IMR-90 (cell line): ENCODE results near the gene RIMS1. TPM values are rescaled to one million over a fixed set of nuclear protein-coding genes. Genes with fewer than 3 reads are reported as not detected.

Experiments used
- ATAC-seq: fragments of 200-7000 bp; cut with Tn5 transposase; 2 replicates; pipeline ENCODE4 v1.9.1; 2020; ENCODE audit warnings: low read depth, mild to moderate bottlenecking, moderate library complexity
- BruUV-seq: library from RNA; stranded (reverse); fragments of 400-500 nt; replicated peaks from 2 replicates; lab custom pipeline; 2021; lab: Mats Ljungman, UMichigan
- CTCF ChIA-PET: fragments of 300-600 bp; formaldehyde crosslinking; extraction: SDS; loops from one replicate; lab custom pipeline; 2021; ENCODE audit warnings: antibody characterized with exemption; lab: Yijun Ruan, JAX
- POLR2A ChIA-PET: fragments of 300-600 bp; sonication (Branson Sonifier 250); formaldehyde crosslinking; loops from one replicate; lab custom pipeline; 2022; ENCODE audit warnings: antibody characterized with exemption; ENCODE audit not compliant: unreplicated experiment; lab: Charles Lee
- DNase-seq: peaks from one replicate; pipeline ENCODE4 v3.0.0; 2013
- H2AFZ ChIP-seq: replicated peaks from 2 replicates; pipeline ENCODE3; 2013; ENCODE audit warnings: low read length, mild to moderate bottlenecking; ENCODE audit not compliant: poor library complexity
- H2AK5ac ChIP-seq: 2 replicates; pipeline ENCODE4 v1.6.1; 2013; ENCODE audit warnings: low read depth, low read length, inconsistent platforms
- H2AK9ac ChIP-seq: replicated peaks from 2 replicates; pipeline ENCODE3; 2013; ENCODE audit warnings: mild to moderate bottlenecking, low read depth, low read length, moderate library complexity; ENCODE audit not compliant: poor library complexity
- H2BK120ac ChIP-seq: 2 replicates; pipeline ENCODE4 v1.6.1; 2013; ENCODE audit warnings: low read depth, low read length, inconsistent platforms
- H2BK15ac ChIP-seq: 3 replicates; pipeline ENCODE4 v1.6.1; 2013; ENCODE audit warnings: low read depth, low read length, inconsistent platforms
- H2BK20ac ChIP-seq: 2 replicates; pipeline ENCODE4 v1.6.1; 2013; ENCODE audit warnings: low read depth, mild to moderate bottlenecking, inconsistent platforms, low read length, moderate library complexity
- H2BK5ac ChIP-seq: 2 replicates; pipeline ENCODE4 v1.6.1; 2013; ENCODE audit warnings: mild to moderate bottlenecking, low read depth, low read length, inconsistent platforms; ENCODE audit not compliant: poor library complexity, severe bottlenecking
- H3K14ac ChIP-seq: replicated peaks from 2 replicates; pipeline ENCODE4 v1.6.1; 2013; ENCODE audit warnings: low read depth, low read length, inconsistent platforms
- H3K18ac ChIP-seq: 2 replicates; pipeline ENCODE4 v1.6.1; 2013; ENCODE audit warnings: low read depth, low read length, control low read depth
- H3K23ac ChIP-seq: 2 replicates; pipeline ENCODE4 v1.6.1; 2013; ENCODE audit warnings: low read depth, low read length, inconsistent platforms
- H3K27ac ChIP-seq: 2 replicates; pipeline ENCODE4 v1.5.1; 2013; ENCODE audit warnings: mild to moderate bottlenecking, control low read depth, low read length; ENCODE audit not compliant: insufficient read depth
- H3K27me3 ChIP-seq: 2 replicates; pipeline ENCODE4 v1.6.1; 2013; ENCODE audit warnings: low read length; ENCODE audit not compliant: control insufficient read depth, insufficient read depth
- H3K36me3 ChIP-seq: 2 replicates; pipeline ENCODE4 v1.6.1; 2013; ENCODE audit warnings: low read length, mixed read lengths; ENCODE audit not compliant: control insufficient read depth, insufficient read depth
- H3K4ac ChIP-seq: 2 replicates; pipeline ENCODE4 v1.6.1; 2013; ENCODE audit warnings: low read depth, low read length, inconsistent platforms
- H3K4me1 ChIP-seq: 2 replicates; pipeline ENCODE4 v1.6.1; 2013; ENCODE audit warnings: low read length, mixed read lengths; ENCODE audit not compliant: control insufficient read depth, insufficient read depth
- H3K4me2 ChIP-seq: 2 replicates; pipeline ENCODE4 v1.6.1; 2013; ENCODE audit warnings: low read depth, mild to moderate bottlenecking, control low read depth, low read length, moderate library complexity
- H3K4me3 ChIP-seq: 2 replicates; pipeline ENCODE4 v1.5.1; 2013; ENCODE audit warnings: low read depth, mild to moderate bottlenecking, control low read depth, low read length, moderate library complexity; ENCODE audit not compliant: insufficient read depth
- H3K56ac ChIP-seq: 2 replicates; pipeline ENCODE4 v1.6.1; 2013; ENCODE audit warnings: low read length, inconsistent platforms; ENCODE audit not compliant: insufficient read depth; ENCODE audit errors: extremely low read depth
- H3K79me1 ChIP-seq, 2 experiments: 2 replicates each; pipeline ENCODE4 v1.6.1; 2013; ENCODE audit warnings: low read length in 2 of 2, inconsistent platforms in 1 of 2, low read depth in 1 of 2
- H3K9ac ChIP-seq: 2 replicates; pipeline ENCODE4 v1.6.1; 2013; ENCODE audit warnings: low read depth, low read length, control low read depth
- H3K9me1 ChIP-seq: 2 replicates; pipeline ENCODE4 v1.6.1; 2013; ENCODE audit warnings: low read length, inconsistent platforms; ENCODE audit not compliant: insufficient read depth
- H3K9me3 ChIP-seq: 2 replicates; pipeline ENCODE4 v1.6.1; 2013; ENCODE audit warnings: low read length; ENCODE audit not compliant: control insufficient read depth, insufficient read depth
- H4K20me1 ChIP-seq: 2 replicates; pipeline ENCODE4 v1.6.1; 2013; ENCODE audit warnings: low read length, inconsistent platforms; ENCODE audit not compliant: insufficient read depth
- H4K5ac ChIP-seq: 2 replicates; pipeline ENCODE4 v1.6.1; 2013; ENCODE audit warnings: mild to moderate bottlenecking, low read depth, low read length, control low read depth
- H4K8ac ChIP-seq, 2 experiments: 2 replicates each; pipeline ENCODE4 v1.6.1; 2013; ENCODE audit warnings: low read depth in 2 of 2, low read length in 2 of 2, control low read depth in 1 of 2, inconsistent platforms in 1 of 2
- H4K91ac ChIP-seq: 2 replicates; pipeline ENCODE4 v1.6.1; 2013; ENCODE audit warnings: low read depth, low read length, inconsistent platforms; ENCODE audit not compliant: insufficient read depth
- CEBPB ChIP-seq: IDR thresholded peaks from 2 replicates; pipeline ENCODE4 v1.6.1; 2012; ENCODE audit warnings: low read depth, low read length, improper control_type of control experiment
- ELK1 ChIP-seq: fragments of 150-350 bp; IDR thresholded peaks from 2 replicates; pipeline ENCODE4 v1.6.1; 2016; ENCODE audit warnings: low read depth, mild to moderate bottlenecking, low read length, moderate library complexity, borderline replicate concordance
- FOS ChIP-seq: fragments of 150-350 bp; IDR thresholded peaks from 2 replicates; pipeline ENCODE4 v1.6.1; 2016; ENCODE audit warnings: low read depth, low read length
- MAZ ChIP-seq: IDR thresholded peaks from 2 replicates; pipeline ENCODE4 v1.6.1; 2012; ENCODE audit warnings: low read depth, mild to moderate bottlenecking, low read length, improper control_type of control experiment, moderate library complexity, borderline replicate concordance
- MXI1 ChIP-seq: IDR thresholded peaks from 2 replicates; pipeline ENCODE4 v1.6.1; 2012; ENCODE audit warnings: low read depth, mild to moderate bottlenecking, low read length, moderate library complexity, borderline replicate concordance
- NFE2L2 ChIP-seq: fragments of 150-350 bp; IDR thresholded peaks from 2 replicates; pipeline ENCODE4 v1.6.1; 2016; ENCODE audit warnings: low read depth, mild to moderate bottlenecking, low read length
- POLR2A ChIP-seq: IDR thresholded peaks from 2 replicates; pipeline ENCODE4 v1.6.1; 2012; ENCODE audit warnings: mild to moderate bottlenecking, low read depth, low read length
- RCOR1 ChIP-seq: IDR thresholded peaks from 2 replicates; pipeline ENCODE4 v1.6.1; 2012; ENCODE audit warnings: mild to moderate bottlenecking, low read length, improper control_type of control experiment; ENCODE audit not compliant: insufficient replicate concordance
- RFX5 ChIP-seq: IDR thresholded peaks from 2 replicates; pipeline ENCODE4 v1.8.0; 2012; ENCODE audit warnings: low read depth, mild to moderate bottlenecking, low read length, moderate library complexity
- SMC3 ChIP-seq: fragments of 150-350 bp; IDR thresholded peaks from 2 replicates; pipeline ENCODE4 v1.6.1; 2016; ENCODE audit warnings: low read depth, mild to moderate bottlenecking, antibody characterized with exemption, low read length, moderate library complexity
- USF2 ChIP-seq: fragments of 150-350 bp; IDR thresholded peaks from 2 replicates; pipeline ENCODE4 v1.6.1; 2017; ENCODE audit warnings: mild to moderate bottlenecking, antibody characterized with exemption, low read length, low read depth
- WGBS, 2 experiments: methylation state at CpG; one replicate each; pipeline versions ENCODE4 v1.1.5 to v1.1.7; 2013; ENCODE audit warnings: missing lambda C conversion rate in 2 of 2; ENCODE audit not compliant: insufficient read length in 1 of 2; ENCODE audit errors: extremely low coverage in 2 of 2; 5-methylcytosine and 5-hydroxymethylcytosine counted together
- dilution Hi-C: fragments of 300-500 bp; cut with HindIII; formaldehyde crosslinking; loops from one replicate; pipeline ENCODE4 v1.14.3; 2018; ENCODE audit warnings: low sequenced_read_pairs; ENCODE audit not compliant: unreplicated experiment
- in situ Hi-C: fragments of 300-500 bp; cut with MboI; formaldehyde crosslinking; loops from 3 replicates; pipeline ENCODE4 v1.14.3; 2019; ENCODE audit warnings: low sequenced_read_pairs, inconsistent platforms, mixed read lengths
- intact Hi-C: fragments of 100-400 bp; cut with micrococcal nuclease; formaldehyde crosslinking; loops from 2 replicates; pipeline ENCODE4 v1.10.0; 2022
- polyA plus RNA-seq, 3 experiments: library from polyadenylated mRNA; depleted of rRNA; stranded (reverse); fragments of >200 nt; gene quantifications; 2 replicates each; pipeline ENCODE4 v1.2.3, GENCODE V29; 2012; ENCODE audit warnings: low replicate concordance in 1 of 3
- total RNA-seq: library from RNA; depleted of rRNA; stranded (reverse); fragments of >200 nt; gene quantifications from 2 replicates; pipeline ENCODE4 v1.2.3, GENCODE V29; 2012
- TF ChIP-seq, protein P1 (sequence below): conservative IDR thresholded peaks from 2 replicates; pipeline ENCODE4 v1.5.1; 2012; ENCODE audit warnings: mild to moderate bottlenecking, low read depth, low read length, improper control_type of control experiment

Gene RIMS1
- total and polyA plus RNA-seq, 2 of the 4 experiments (the other 2 are of a cell fraction) = 0.44 to 3.8 TPM

GRCh38 chr6:72365773-72366172 lies 479.4 kb downstream of the RIMS1 start:
- Histone ChIP-seq H3K9me3 (no peaks in the 10 kb centered on the region), H2BK15ac (no peak overlapping the region), H3K4me1 (no peaks in the 10 kb centered on the region), H3K4ac (no peak overlapping the region), H2AK9ac (no peak overlapping the region), H2BK5ac (no peak overlapping the region), H2BK20ac (no peak overlapping the region), H3K18ac (no peak overlapping the region), H3K14ac (no peak overlapping the region), H4K8ac (no peak overlapping the region), H3K56ac (no peak overlapping the region), H4K5ac (no peak overlapping the region), H4K20me1 (no peaks in the 10 kb centered on the region), H3K27ac (no peak overlapping the region), H3K36me3 (no peaks in the 10 kb centered on the region), H2AK5ac (no peak overlapping the region), H3K27me3 (no peaks in the 10 kb centered on the region), H2AFZ (no peak overlapping the region), H3K23ac (no peak overlapping the region), H3K9me1 (no peaks in the 10 kb centered on the region), H2BK120ac (no peak overlapping the region), H3K9ac (no peak overlapping the region), H3K4me2 (no peak overlapping the region), H4K91ac (no peak overlapping the region), H3K4me3 (no peak overlapping the region), H3K79me1 (no peaks in the 10 kb centered on the region)
- DNase-seq (no peak), ATAC-seq (no peak)
- in situ Hi-C loops (no loop called here), intact Hi-C loops (no loop called here), dilution Hi-C loops (no loop called here)
- ChIA-PET CTCF (interaction anchor here (1.6 kb wide), 1 partner anchor 9 kb away, joined by 3 read pairs; no protein-coding TSS in a partner anchor), POLR2A (no interaction called here)
- no peak for TF ChIP-seq MAZ
- TF ChIP-seq, protein P1, sequence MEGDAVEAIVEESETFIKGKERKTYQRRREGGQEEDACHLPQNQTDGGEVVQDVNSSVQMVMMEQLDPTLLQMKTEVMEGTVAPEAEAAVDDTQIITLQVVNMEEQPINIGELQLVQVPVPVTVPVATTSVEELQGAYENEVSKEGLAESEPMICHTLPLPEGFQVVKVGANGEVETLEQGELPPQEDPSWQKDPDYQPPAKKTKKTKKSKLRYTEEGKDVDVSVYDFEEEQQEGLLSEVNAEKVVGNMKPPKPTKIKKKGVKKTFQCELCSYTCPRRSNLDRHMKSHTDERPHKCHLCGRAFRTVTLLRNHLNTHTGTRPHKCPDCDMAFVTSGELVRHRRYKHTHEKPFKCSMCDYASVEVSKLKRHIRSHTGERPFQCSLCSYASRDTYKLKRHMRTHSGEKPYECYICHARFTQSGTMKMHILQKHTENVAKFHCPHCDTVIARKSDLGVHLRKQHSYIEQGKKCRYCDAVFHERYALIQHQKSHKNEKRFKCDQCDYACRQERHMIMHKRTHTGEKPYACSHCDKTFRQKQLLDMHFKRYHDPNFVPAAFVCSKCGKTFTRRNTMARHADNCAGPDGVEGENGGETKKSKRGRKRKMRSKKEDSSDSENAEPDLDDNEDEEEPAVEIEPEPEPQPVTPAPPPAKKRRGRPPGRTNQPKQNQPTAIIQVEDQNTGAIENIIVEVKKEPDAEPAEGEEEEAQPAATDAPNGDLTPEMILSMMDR = no peak
- no peak for TF ChIP-seq MXI1
- no peak for TF ChIP-seq RFX5
- no peak for TF ChIP-seq NFE2L2
- no peak for TF ChIP-seq ELK1
- TF ChIP-seq USF2 = no peak
- no peak for TF ChIP-seq POLR2A
- no peak for TF ChIP-seq FOS
- TF ChIP-seq RCOR1 = no peak
- TF ChIP-seq CEBPB = no peak
- TF ChIP-seq SMC3 = no peak
- WGBS, 2 experiments = no CpG with 5 or more reads among the region's 4 CpGs
- no TSS peak for BruUV-seq
